K562 (cell line): ENCODE measurements around the gene TMEM164. TPM values are rescaled to one million over a fixed set of nuclear protein-coding genes. Genes with fewer than 3 reads are reported as not detected.

Source experiments
- ATAC-seq: fragments of 200-7000 bp; cut with Tn5 transposase; 3 replicates; pipeline ENCODE4 v1.9.1; 2020; ENCODE audit warnings: moderate library complexity
- BruUV-seq: library from RNA; stranded (reverse); fragments of 400-500 nt; replicated peaks from 2 replicates; lab custom pipeline; 2021; lab: Mats Ljungman, UMichigan
- CTCF ChIA-PET: fragments of 300-600 bp; formaldehyde crosslinking; extraction: SDS; loops from one replicate; lab custom pipeline; 2021; ENCODE audit warnings: low intra/inter-chr PET ratio; lab: Yijun Ruan, JAX
- POLR2A ChIA-PET: fragments of 300-600, 350-650 bp; sonication (Branson Sonifier 250); formaldehyde crosslinking; extraction: SDS; loops from one replicate; lab custom pipeline; 2021; ENCODE audit warnings: antibody characterized with exemption, inconsistent platforms; lab: Yijun Ruan, JAX
- DNase-seq, 4 experiments: peaks; one replicate each; pipeline versions ENCODE4 v3.0.0 to v3.0.0-alpha.2; 2011 to 2018; ENCODE audit warnings: low spot score in 3 of 4, mixed read lengths in 3 of 4; ENCODE audit errors: extremely low read depth in 1 of 4
- FAIRE-seq: peaks from 2 replicates; lab custom pipeline; 2011; peaks lifted over from hg19 to GRCh38; lab: Jason Lieb, UNC
- H2AFZ ChIP-seq: 2 replicates; pipeline ENCODE4 v1.6.0; 2011; ENCODE audit warnings: low read depth, low read length, control low read depth, inconsistent platforms
- H3K27ac ChIP-seq: fragments of 200-600 bp; 3 replicates; pipeline ENCODE4 v1.8.0; 2011; ENCODE audit warnings: low read depth, mild to moderate bottlenecking, control low read depth, inconsistent platforms, low read length, moderate library complexity, mixed read lengths; ENCODE audit errors: extremely low read depth
- H3K27me3 ChIP-seq, 2 experiments: fragments of 300-600 bp in 1 of 2; 2 replicates in 1 of 2; 3 replicates in 1 of 2; pipeline versions ENCODE4 v1.6.0 to v1.8.0; 2011; ENCODE audit warnings: inconsistent platforms in 2 of 2, low read length in 2 of 2, mild to moderate bottlenecking in 1 of 2, mixed read lengths in 1 of 2, moderate library complexity in 1 of 2; ENCODE audit not compliant: control insufficient read depth in 2 of 2, insufficient read depth in 2 of 2
- H3K36me3 ChIP-seq: fragments of 300-600 bp; 3 replicates; pipeline ENCODE4 v1.8.0; 2011; ENCODE audit warnings: mild to moderate bottlenecking, low read length, inconsistent platforms; ENCODE audit not compliant: control insufficient read depth, insufficient read depth
- H3K4me1 ChIP-seq, 2 experiments: fragments of 200-600 bp in 1 of 2; replicated peaks in 1 of 2; 2 replicates in 1 of 2; 3 replicates in 1 of 2; pipeline versions ENCODE4 v1.5.1 to v1.8.0; 2011; ENCODE audit warnings: inconsistent platforms in 2 of 2, low read length in 2 of 2, mild to moderate bottlenecking in 1 of 2, mixed read lengths in 1 of 2, moderate library complexity in 1 of 2; ENCODE audit not compliant: control insufficient read depth in 2 of 2, insufficient read depth in 2 of 2
- H3K4me2 ChIP-seq: 2 replicates; pipeline ENCODE4 v1.6.1; 2011; ENCODE audit warnings: low read length, control low read depth, inconsistent platforms, mixed read lengths; ENCODE audit not compliant: insufficient read depth
- H3K4me3 ChIP-seq: fragments of 200-600 bp; sonication (generic), shearing (Covaris generic); 2 replicates; pipeline ENCODE4 v1.5.1; 2016; ENCODE audit warnings: control low read depth, inconsistent platforms
- H3K79me2 ChIP-seq: fragments of 200-600 bp; 3 replicates; pipeline ENCODE4 v1.8.0; 2011; ENCODE audit warnings: low read length, inconsistent platforms; ENCODE audit not compliant: control insufficient read depth, insufficient read depth
- H3K9ac ChIP-seq, 2 experiments: 2 replicates each; pipeline versions ENCODE4 v1.6.0 to v1.6.1; 2011; ENCODE audit warnings: low read depth in 2 of 2, low read length in 2 of 2, control low read depth in 1 of 2, inconsistent platforms in 1 of 2, mild to moderate bottlenecking in 1 of 2, mixed read lengths in 1 of 2; ENCODE audit not compliant: insufficient read depth in 1 of 2
- H3K9me1 ChIP-seq: one replicate; pipeline ENCODE4 v1.6.0; 2011; ENCODE audit warnings: inconsistent platforms, mild to moderate bottlenecking, low read length, moderate library complexity; ENCODE audit not compliant: control insufficient read depth, insufficient read depth
- H3K9me3 ChIP-seq: replicated peaks from 2 replicates; pipeline ENCODE4 v1.5.1; 2011; ENCODE audit warnings: low read depth, low read length, inconsistent platforms; ENCODE audit not compliant: control insufficient read depth, insufficient read depth
- H4K20me1 ChIP-seq: replicated peaks from 2 replicates; pipeline ENCODE4 v1.6.1; 2011; ENCODE audit warnings: low read length, inconsistent platforms, mixed read lengths; ENCODE audit not compliant: control insufficient read depth, insufficient read depth
- CHD2 ChIP-seq: IDR thresholded peaks from 2 replicates; pipeline ENCODE4 v1.6.1; 2011; ENCODE audit warnings: low read depth, low read length
- MEIS2 ChIP-seq: fragments of 450-650 bp; IDR thresholded peaks from 2 replicates; pipeline ENCODE4 v1.6.1; 2014; ENCODE audit warnings: mild to moderate bottlenecking; ENCODE audit not compliant: partially characterized antibody
- PBX2 ChIP-seq, 2 experiments: IDR thresholded peaks in 1 of 2; conservative IDR thresholded peaks in 1 of 2; 2 replicates each; pipeline ENCODE4 v1.6.1; 2016; ENCODE audit warnings: low read depth in 2 of 2, mild to moderate bottlenecking in 1 of 2, missing compliant biosample characterization in 1 of 2, missing genetic modification characterization in 1 of 2, moderate library complexity in 1 of 2
- PKNOX1 ChIP-seq: fragments of 450-650 bp; IDR thresholded peaks from 2 replicates; pipeline ENCODE4 v1.6.1; 2016
- WGBS: fragments of 100-300 bp; shearing (Covaris generic); methylation state at CpG from one replicate; pipeline ENCODE4 v1.1.6; 2016; ENCODE audit warnings: low coverage, mixed read lengths; ENCODE audit not compliant: insufficient coverage; ENCODE audit errors: missing lambda C conversion rate; 5-methylcytosine and 5-hydroxymethylcytosine counted together
- in situ Hi-C: fragments of 300-500 bp; cut with MboI; formaldehyde crosslinking; loops from 4 replicates; pipeline ENCODE4 v1.15.0; 2018; ENCODE audit warnings: inconsistent platforms, mixed read lengths
- intact Hi-C: fragments of 100-400 bp; cut with micrococcal nuclease; formaldehyde crosslinking; loops from 2 replicates; pipeline ENCODE4 v1.14.2; 2022
- polyA plus RNA-seq, 8 experiments: library from polyadenylated mRNA; depleted of rRNA in 4 of 8; stranded (reverse) in 5 of 8; unstranded in 3 of 8; fragments of >200 nt; fragmentation: Nextera tagmentation in 2 of 8; fragmentation: Illumina TruSeq in 1 of 8; extraction: Ambion mirVana in 2 of 8; extraction: Trizol in 1 of 8; gene quantifications; 2 replicates each; pipeline versions ENCODE4 v1.2.1 to v1.2.3, GENCODE V29; 2011 to 2014; ENCODE audit warnings: inconsistent platforms in 1 of 8, missing spikeins in 1 of 8
- total RNA-seq, 7 experiments: library from RNA; depleted of rRNA in 6 of 7; stranded (reverse); fragments of >200 nt in 6 of 7; fragmentation: Illumina TruSeq in 2 of 7; extraction: Trizol in 2 of 7; gene quantifications; 2 replicates each; pipeline versions ENCODE4 v1.2.1 to v1.2.3, GENCODE V29; 2011 to 2021; ENCODE audit warnings: low replicate concordance in 1 of 7

Gene TMEM164
- total and polyA plus RNA-seq, 9 of the 15 experiments (the other 6 are each of a cell fraction or from before 2014, with no cell fraction given), result 2.4 to 57.3 (median 23.1) TPM

DNA sequence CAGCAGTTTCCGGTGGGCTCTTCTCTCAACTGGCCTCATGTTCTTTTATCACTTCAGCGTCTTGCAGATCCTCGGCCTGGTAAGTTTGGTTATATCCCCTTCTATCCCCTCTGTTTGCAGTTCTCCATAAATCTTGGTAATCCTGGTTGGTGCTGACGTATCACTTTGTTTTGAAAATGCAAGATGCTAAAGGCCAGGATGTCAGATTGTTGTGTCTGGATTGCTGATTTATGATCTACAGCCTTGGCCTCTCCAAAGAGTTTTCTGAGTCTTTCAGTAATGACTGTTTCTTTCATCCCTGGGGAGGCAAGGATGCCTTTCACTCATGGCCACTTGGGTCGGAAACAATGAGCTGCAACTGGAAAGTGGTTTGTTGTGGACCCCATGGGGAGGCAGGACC is 168.5 kb downstream of the TMEM164 start:
- Histone ChIP-seq H4K20me1 (no peaks in the 10 kb centered on the region), H2AFZ (no peak overlapping the region), H3K27ac (no peak overlapping the region), H3K9me3 (no peaks in the 10 kb centered on the region), H3K4me1 (peaks cover 7 to 13% of the 10 kb centered on the region in 2 experiments; a peak in 4 of 5 replicates), H3K27me3 (no peaks in the 10 kb centered on the region), H3K79me2 (peaks cover 2% of the 10 kb centered on the region; the same call in 1 of the 3 replicates), H3K9ac (no peak overlapping the region), H3K36me3 (peaks cover 44% of the 10 kb centered on the region), H3K9me1 (no peaks in the 10 kb centered on the region), H3K4me3 (no peak overlapping the region), H3K4me2 (no peak overlapping the region)
- FAIRE-seq (no peak), DNase-seq (no peak), ATAC-seq (no peak)
- intact Hi-C loops, result no loop called here
- ChIA-PET POLR2A (no interaction called here), CTCF (no interaction called here)
- no peak for TF ChIP-seq PBX2 (CRISPR knock-in tag; IDR thresholded peaks at IDR 0.05; ENCODE audit: low read depth)
- TF ChIP-seq PBX2 (tag; conservative IDR thresholded peaks at IDR 0.05; ENCODE audit: low read depth), result peak; percentile 58
- TF ChIP-seq MEIS2, result peak; percentile 68
- no peak for TF ChIP-seq CHD2
- peak; percentile 56 for TF ChIP-seq PKNOX1
- WGBS, result 82% methylated on average over 4 of the region's 5 CpGs
- BruUV-seq, result no TSS peak
- in situ Hi-C loops, result loop anchor here (25.0 kb wide), 2 partner anchors 491 to 691 kb away; no protein-coding TSS in a partner anchor
